Gastroesophageal sphincter (tissue), 4 donors: Measurements from ENCODE around the gene NPFFR1. TPM values are rescaled to one million over a fixed set of nuclear protein-coding genes. Genes with fewer than 3 reads are reported as not detected.
A peak's percentile ranks its signal among the peaks of the same experiment; 100 is the strongest.

Experiments
- ATAC-seq: fragments of 150-250 bp; one replicate; pipeline ENCODE4 v1.9.1; 2016; ENCODE audit warnings: mild to moderate bottlenecking, moderate library complexity
- H3K27ac ChIP-seq, 4 donors: fragments of 200-600 bp; sonication (generic) in 3 of 4; 1 replicate in 3 of 4; 2 replicates in 1 of 4; pipeline ENCODE4 v1.5.1; 2016 to 2019
- H3K27me3 ChIP-seq: fragments of 200-600 bp; sonication (generic); one replicate; pipeline ENCODE4 v1.5.1; 2019
- H3K36me3 ChIP-seq, 2 donors: fragments of 200-600 bp; sonication (generic); one replicate each; pipeline ENCODE4 v1.5.1; 2019; ENCODE audit warnings: control low read depth in 1 of 2
- H3K4me1 ChIP-seq, 3 donors: fragments of 200-600 bp; sonication (generic); 1 replicate in 2 of 3; 2 replicates in 1 of 3; pipeline ENCODE4 v1.5.1; 2016 to 2019; ENCODE audit warnings: control low read depth in 2 of 3
- H3K4me3 ChIP-seq, 2 donors: fragments of 200-600 bp; sonication (generic); one replicate each; pipeline ENCODE4 v1.5.1; 2019; ENCODE audit warnings: mild to moderate bottlenecking in 1 of 2, moderate library complexity in 1 of 2
- H3K9me3 ChIP-seq, 3 donors: fragments of 200-600 bp; sonication (generic); one replicate each; pipeline ENCODE4 v1.5.1; 2017 to 2019; ENCODE audit warnings: control low read depth in 2 of 3
- CTCF ChIP-seq, 4 experiments: fragments of 200-600 bp in 2 of 4; fragments of 450-650 bp in 2 of 4; sonication (generic) in 1 of 4; IDR thresholded peaks; one replicate each; pipeline ENCODE4 v1.5.1; 2017 to 2019; ENCODE audit warnings: antibody characterized with exemption in 4 of 4, mild to moderate bottlenecking in 2 of 4, moderate library complexity in 2 of 4
- EP300 ChIP-seq: sonication (generic); formaldehyde crosslinking; IDR thresholded peaks from one replicate; pipeline ENCODE4 v1.6.1; 2017; ENCODE audit warnings: antibody characterized with exemption, mild to moderate bottlenecking
- POLR2A ChIP-seq, 2 donors: fragments of 450-650 bp; IDR thresholded peaks; one replicate each; pipeline ENCODE4 v1.6.1; 2017; ENCODE audit warnings: antibody characterized with exemption in 2 of 2, mild to moderate bottlenecking in 2 of 2, moderate library complexity in 1 of 2
- POLR2AphosphoS5 ChIP-seq: sonication (generic); formaldehyde crosslinking; IDR thresholded peaks from one replicate; pipeline ENCODE4 v1.6.1; 2017; ENCODE audit warnings: antibody characterized with exemption
- WGBS, 2 donors: methylation state at CpG; one replicate each; pipeline ENCODE4 v1.1.5; 2018; ENCODE audit warnings: low coverage in 1 of 2; 5-methylcytosine and 5-hydroxymethylcytosine counted together
- total RNA-seq, 4 donors: library from RNA; depleted of rRNA; stranded (reverse); fragments of >200 nt; gene quantifications; one replicate each; pipeline ENCODE4 v1.1.0, GENCODE V29; 2016

Gene NPFFR1
- total RNA-seq, 4 donors from 2014 or later = under 0.01 to 0.04 (median under 0.01) TPM; not detected in 1

GRCh38 chr10:70270952-70271351 is 12.9 kb downstream of the NPFFR1 start:
- H3K27me3 ChIP-seq = no peaks in the 10 kb centered on the region
- H3K36me3 ChIP-seq = no peaks in the 10 kb centered on the region
- WGBS, 2 donors = 100% methylated on average over 2 of the region's 2 CpGs; no CpG with 5 or more reads in 1 of the 2 donors
- H3K9me3 ChIP-seq = peaks cover 0 to 9% (median 0%) of the 10 kb centered on the region in 3 donors
- H3K4me3 ChIP-seq = no peak overlapping the region
- TF ChIP-seq CTCF (IDR thresholded peaks at IDR 0.05) (no peak), POLR2AphosphoS5 (no peak), EP300 (no peak), POLR2A (IDR thresholded peaks at IDR 0.05) (no peak)
- ATAC-seq = no peak
- H3K4me1 ChIP-seq = peaks cover 0 to 7% (median 2%) of the 10 kb centered on the region in 3 donors
- H3K27ac ChIP-seq = no peak overlapping the region

GRCh38 chr10:70269741-70270140 is 14.1 kb downstream of the NPFFR1 start:
- no peak overlapping the region for H3K27ac ChIP-seq
- TF ChIP-seq POLR2AphosphoS5 = no peak
- TF ChIP-seq POLR2A (IDR thresholded peaks at IDR 0.05) = no peak
- no peak for TF ChIP-seq CTCF (IDR thresholded peaks at IDR 0.05)
- TF ChIP-seq EP300 = no peak
- H3K36me3 ChIP-seq = no peaks in the 10 kb centered on the region
- H3K4me1 ChIP-seq = peaks cover 0 to 7% (median 2%) of the 10 kb centered on the region in 3 donors
- 92 to 100% methylated on average over 1 to 3 of the region's 3 CpGs for WGBS, 2 donors
- no peak overlapping the region for H3K4me3 ChIP-seq
- no peaks in the 10 kb centered on the region for H3K9me3 ChIP-seq
- no peaks in the 10 kb centered on the region for H3K27me3 ChIP-seq
- no peak for ATAC-seq

- no peak for ATAC-seq
Measured at GRCh38 chr10:70268376-70268775, 15.4 kb downstream of the NPFFR1 start.

GRCh38 chr10:70267161-70267933 is 16.5 kb downstream of the NPFFR1 start:
- Histone ChIP-seq H3K27me3 (peaks cover 9% of the 10 kb centered on the region), H3K4me1 (no peaks in the 10 kb centered on the region), H3K36me3 (no peaks in the 10 kb centered on the region), H3K4me3 (no peak overlapping the region), H3K27ac (no peak overlapping the region), H3K9me3 (no peaks in the 10 kb centered on the region)
- TF ChIP-seq CTCF (IDR thresholded peaks at IDR 0.05) (peak in 1 of 4 experiments; percentile 20), EP300 (no peak)
- peak; percentile 85 for ATAC-seq
- 53% methylated on average over 7 of the region's 9 CpGs; no CpG with 5 or more reads in 1 of the 2 donors for WGBS, 2 donors

More at GRCh38 chr10:70268376-70268775, 15.4 kb downstream of the NPFFR1 start:
- H3K27ac ChIP-seq = no peak overlapping the region
- no peak overlapping the region for H3K4me3 ChIP-seq
- H3K9me3 ChIP-seq = no peaks in the 10 kb centered on the region
- peaks cover 0 to 7% (median 2%) of the 10 kb centered on the region in 3 donors for H3K4me1 ChIP-seq
- TF ChIP-seq POLR2A (IDR thresholded peaks at IDR 0.05) (no peak), EP300 (no peak), CTCF (IDR thresholded peaks at IDR 0.05) (no peak), POLR2AphosphoS5 (no peak)
- WGBS, 2 donors = 89 to 100% methylated on average over 3 to 4 of the region's 4 CpGs
- H3K27me3 ChIP-seq = peaks cover 6% of the 10 kb centered on the region
- no peaks in the 10 kb centered on the region for H3K36me3 ChIP-seq

GRCh38 chr10:70266701-70267100 is 17.1 kb downstream of the NPFFR1 start:
- Histone ChIP-seq H3K27ac (no peak overlapping the region), H3K9me3 (no peaks in the 10 kb centered on the region), H3K4me3 (no peak overlapping the region), H3K36me3 (no peaks in the 10 kb centered on the region), H3K27me3 (peaks cover 11% of the 10 kb centered on the region), H3K4me1 (no peaks in the 10 kb centered on the region)
- TF ChIP-seq EP300 (no peak), CTCF (IDR thresholded peaks at IDR 0.05) (no peak), POLR2AphosphoS5 (no peak), POLR2A (IDR thresholded peaks at IDR 0.05) (no peak)
- 43 to 50% methylated on average over 1 of the region's 1 CpG for WGBS, 2 donors
- no peak for ATAC-seq
